GM18870 (cell line): ENCODE measurements around the gene BZW1.
A peak's percentile ranks its signal among the peaks of the same experiment; 100 is the strongest.

Experiments used
- ATAC-seq: cut with Tn5 transposase; IDR thresholded peaks from one replicate; pipeline ENCODE4 v1.9.1; 2021; ENCODE audit warnings: moderate library complexity; ENCODE audit not compliant: unreplicated experiment

The BZW1 gene

DNA sequence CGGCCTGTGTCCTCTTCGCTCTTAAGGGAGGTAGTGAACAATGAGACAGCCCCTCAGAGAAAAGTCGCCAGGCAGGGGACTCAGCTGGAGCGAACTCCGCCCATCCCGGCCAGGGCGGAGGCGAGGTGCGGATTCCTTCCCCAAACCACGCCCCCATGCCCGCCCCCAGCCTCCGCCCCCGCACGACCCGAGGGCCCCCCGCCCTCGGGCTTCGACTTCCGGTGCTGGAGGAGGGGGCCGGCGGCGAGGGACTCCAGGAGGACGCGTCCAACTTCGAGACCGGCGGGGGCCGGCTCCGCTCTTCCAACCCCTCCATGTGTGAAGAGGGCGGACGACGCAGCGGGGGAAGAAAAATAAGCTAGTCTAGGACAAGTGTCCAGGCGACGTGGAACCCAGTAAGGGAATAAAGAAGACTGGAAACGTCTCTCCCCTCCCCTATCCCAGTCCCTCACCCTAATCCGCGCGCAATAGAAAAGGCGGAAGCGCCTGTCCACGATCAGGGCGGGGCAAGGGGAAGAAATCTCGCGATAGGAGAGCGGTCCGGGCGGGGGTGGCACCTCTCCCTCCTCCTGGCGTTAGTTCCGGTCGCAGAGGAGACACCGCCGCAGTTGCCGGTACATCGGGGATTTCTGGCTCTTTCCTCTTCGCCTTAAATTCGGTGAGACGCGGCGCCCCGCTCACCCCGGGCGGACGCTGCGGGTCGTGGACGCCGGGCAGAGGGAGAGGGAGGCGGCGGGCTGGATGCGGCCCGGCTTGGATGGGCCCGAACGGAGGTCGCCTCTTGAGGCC is at the start of gene BZW1:
Gene BZW1 (plus strand): TSS at position 578 of the 789 bp plus-strand sequence. CDS start 1,308 bp downstream, outside the sequence.
- peak; percentile 51 for ATAC-seq

DNA sequence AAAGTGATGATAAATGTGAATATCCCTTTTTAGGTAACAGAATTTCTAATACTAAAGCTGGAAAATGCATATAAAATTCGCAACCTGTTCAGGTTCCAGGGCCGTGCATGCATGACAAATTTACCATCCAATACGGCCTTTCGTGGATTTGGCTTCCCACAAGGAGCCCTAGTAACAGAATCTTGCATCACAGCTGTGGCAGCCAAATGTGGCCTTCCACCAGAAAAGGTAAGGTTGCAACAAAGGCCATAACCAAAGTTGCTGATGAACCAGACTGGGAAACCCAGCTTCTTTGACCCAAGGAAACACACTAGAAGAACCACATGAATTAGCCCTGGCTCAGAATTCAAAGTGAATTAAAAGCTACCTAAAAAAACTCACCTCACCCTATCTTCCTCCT is 49.6 kb upstream of the BZW1 start:
- no peak for ATAC-seq

GRCh38 chr2:200763422-200763821 is 48.3 kb upstream of the BZW1 start:
- no peak for ATAC-seq

- peak; percentile 74 for ATAC-seq
Measured at GRCh38 chr2:200765139-200765951, 46.4 kb upstream of the BZW1 start.

DNA sequence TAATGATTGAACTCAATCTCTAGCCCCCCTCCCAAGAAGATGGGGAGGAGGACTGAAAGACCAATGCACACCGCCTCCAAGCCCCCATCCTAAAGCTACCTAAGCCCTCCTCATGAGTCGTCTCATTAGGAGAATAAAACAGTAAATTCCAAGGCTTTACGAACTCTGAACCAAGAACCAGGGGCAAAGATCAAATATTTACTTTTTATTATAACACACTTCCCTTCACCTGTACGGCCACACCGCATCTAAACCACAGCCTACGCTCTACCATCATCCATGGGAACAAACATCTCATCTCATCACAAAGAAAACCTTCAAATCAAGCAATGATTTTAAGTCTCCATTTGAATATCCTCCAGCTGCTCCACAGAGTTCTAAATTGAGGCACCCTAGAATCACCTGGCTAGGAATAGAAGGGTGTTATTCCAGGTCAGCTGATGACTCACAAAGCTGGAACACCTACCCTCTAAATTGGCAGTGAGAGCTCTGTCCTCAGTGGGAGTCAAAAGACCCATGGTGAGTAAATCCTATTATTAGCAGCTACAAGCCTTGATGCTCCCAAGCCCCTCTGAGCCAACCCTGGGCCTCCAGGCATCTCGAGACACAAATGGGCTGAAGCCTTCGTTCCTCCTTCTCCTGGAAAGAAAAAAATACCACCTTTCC is 45.6 kb upstream of the BZW1 start:
- ATAC-seq = no peak

DNA sequence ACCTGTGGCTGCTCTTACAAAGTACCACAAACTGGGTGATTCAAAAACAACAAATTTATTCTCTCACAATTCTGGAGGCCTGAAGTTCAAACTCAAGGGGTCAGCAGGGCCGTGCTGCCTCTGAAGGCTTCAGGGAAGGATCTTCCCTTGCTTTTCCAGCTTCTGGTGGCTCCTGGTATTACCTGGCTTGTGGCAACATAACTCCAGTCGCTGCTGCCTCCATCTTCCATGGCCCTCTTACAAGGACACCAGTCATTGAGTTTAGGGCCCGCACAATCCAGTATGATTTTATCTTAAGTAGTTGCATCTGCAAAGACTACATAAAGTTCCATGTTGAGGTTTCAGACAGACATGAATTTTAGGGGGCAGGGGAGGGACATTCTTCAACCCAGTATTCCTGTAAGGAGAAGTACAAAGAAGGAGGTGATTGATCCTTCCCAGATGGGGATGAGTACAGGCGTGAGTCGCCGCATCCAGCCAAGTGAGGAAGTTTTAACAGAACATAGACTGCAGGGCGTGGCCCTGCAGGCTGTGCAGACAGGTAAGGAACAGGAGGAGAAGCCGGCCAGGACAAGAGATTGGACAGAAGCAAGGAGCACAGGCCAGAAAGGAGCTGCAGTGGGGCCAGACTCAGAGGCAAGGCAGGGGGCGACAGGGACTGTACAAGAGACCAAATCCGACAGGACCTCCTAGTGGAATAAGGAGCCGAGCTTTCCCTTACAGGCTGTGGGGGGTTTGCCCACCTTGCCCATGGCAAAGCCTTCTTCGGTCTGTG is 44.4 kb upstream of the BZW1 start:
- no peak for ATAC-seq

GRCh38 chr2:200770847-200771246 is 40.9 kb upstream of the BZW1 start:
- no peak for ATAC-seq

DNA sequence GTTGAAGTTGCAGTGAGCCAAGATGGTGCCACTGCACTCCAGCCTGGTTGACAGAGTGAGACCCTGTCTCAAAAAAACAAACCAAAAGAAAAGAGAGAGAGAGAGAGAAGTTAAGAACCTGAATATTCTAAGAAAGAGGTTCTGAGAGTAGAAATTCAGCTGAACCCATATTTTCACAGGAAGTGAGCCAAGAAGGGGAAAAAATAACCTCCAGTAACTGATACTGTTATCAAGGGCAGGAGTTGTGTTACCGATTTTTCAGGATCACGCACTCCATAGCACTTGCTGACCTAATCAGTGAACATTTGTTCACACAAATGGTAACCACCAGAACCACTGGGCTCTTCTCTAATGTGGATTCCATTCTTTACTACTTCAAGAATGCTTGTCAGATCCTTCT is 39.1 kb upstream of the BZW1 start:
- no peak for ATAC-seq

GRCh38 chr2:200773083-200773482 is 38.6 kb upstream of the BZW1 start:
- no peak for ATAC-seq

GRCh38 chr2:200774920-200775319 is 36.8 kb upstream of the BZW1 start:
- no peak for ATAC-seq

- ATAC-seq = no peak
Measured at GRCh38 chr2:200777275-200777674, 34.4 kb upstream of the BZW1 start.

DNA sequence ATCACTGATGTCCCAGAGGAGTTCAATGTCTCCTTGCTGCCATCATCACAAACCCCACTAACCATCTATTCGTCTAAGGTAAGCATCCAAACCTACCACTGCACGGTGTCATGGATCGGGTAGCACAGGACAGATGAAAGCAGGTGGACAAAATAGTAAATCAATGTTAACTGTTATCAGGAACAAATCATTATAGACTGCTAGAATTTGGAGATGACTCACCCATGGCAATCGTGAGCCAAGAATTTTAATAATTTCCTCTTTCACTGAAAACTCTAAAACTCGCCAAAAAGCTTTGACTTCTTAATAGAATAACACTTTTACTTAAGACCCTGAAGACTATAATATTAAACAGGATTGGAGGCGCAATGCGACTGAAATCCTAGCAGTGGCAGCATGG is 33.7 kb upstream of the BZW1 start:
- ATAC-seq = no peak

GRCh38 chr2:200779214-200779613 is 32.5 kb upstream of the BZW1 start:
- ATAC-seq = no peak

DNA sequence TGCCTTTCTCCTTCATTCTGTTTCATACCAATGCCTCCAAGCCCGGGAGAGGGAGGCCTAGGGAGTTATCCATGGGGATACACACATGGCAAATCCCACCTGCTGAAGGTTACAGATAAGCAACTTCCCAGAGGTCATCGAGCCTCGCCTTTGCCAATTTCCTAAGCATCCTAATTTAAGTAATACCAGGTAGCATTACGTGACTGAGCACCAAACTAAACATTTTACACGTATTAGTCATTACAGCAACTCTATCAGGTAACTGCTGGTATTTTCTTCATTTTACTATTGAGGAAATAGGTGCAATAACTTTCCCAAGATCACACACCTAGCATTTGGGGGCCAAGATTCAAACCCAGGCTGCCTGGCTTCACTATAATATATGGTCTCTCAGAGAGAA is 30.1 kb upstream of the BZW1 start:
- ATAC-seq = no peak

DNA sequence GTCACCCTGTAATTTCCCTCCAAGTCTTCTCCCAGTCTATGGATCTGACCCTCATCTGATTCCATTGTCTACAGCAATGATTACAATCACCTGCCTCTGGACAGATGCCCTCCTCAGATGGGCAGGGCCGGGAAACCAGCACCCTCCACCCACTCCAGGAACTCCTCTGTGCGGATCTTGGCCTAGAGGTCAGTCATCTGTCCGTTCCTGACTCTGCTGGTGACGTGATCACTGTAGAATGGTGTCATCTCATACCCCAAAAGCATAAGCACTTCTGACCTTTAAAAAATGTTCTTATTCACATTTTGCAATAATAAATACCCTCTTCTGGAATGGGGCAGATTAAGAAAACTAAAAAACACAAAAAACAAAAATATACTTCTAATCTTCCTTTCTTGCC is 29.5 kb upstream of the BZW1 start:
- ATAC-seq = no peak

- no peak for ATAC-seq
Measured at GRCh38 chr2:200784215-200784614, 27.5 kb upstream of the BZW1 start.

DNA sequence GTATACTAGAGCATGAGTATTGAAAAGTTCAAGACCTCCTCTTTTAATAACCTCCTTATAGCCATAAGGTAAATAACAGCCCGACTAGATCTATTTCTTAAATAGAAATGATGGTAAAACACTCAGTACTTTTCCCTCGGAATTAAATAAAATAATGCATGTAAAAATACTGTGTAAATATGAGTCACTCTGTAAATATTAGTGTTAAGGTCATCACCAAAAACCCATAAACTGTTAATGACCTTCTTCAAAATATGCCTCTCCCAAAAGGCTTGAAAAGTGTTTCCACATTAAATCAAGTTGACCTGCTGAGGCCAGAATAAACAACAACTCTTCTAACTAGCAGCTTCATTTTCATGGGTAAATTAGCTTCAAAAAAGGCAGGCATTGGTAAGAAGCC is 25.3 kb upstream of the BZW1 start:
- ATAC-seq = no peak

DNA sequence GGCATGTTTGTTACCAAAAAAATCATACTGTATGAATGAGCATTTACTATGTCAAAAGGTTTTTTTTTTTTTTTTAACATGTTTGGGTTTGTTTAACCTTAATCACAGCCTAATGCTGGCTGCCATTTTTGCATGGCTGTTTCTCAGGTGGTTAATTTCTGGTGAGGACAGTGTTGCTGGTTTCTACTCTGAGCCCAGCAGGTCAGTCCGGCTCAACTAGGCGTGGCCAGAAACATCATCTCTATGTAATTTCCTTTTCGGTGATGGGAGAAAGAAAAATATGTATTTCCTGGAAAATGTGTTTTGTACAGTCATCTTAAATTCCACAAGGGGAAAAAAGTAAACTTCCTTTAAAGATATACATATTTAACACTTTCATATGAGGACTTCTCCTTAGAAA is 24.9 kb upstream of the BZW1 start:
- no peak for ATAC-seq

DNA sequence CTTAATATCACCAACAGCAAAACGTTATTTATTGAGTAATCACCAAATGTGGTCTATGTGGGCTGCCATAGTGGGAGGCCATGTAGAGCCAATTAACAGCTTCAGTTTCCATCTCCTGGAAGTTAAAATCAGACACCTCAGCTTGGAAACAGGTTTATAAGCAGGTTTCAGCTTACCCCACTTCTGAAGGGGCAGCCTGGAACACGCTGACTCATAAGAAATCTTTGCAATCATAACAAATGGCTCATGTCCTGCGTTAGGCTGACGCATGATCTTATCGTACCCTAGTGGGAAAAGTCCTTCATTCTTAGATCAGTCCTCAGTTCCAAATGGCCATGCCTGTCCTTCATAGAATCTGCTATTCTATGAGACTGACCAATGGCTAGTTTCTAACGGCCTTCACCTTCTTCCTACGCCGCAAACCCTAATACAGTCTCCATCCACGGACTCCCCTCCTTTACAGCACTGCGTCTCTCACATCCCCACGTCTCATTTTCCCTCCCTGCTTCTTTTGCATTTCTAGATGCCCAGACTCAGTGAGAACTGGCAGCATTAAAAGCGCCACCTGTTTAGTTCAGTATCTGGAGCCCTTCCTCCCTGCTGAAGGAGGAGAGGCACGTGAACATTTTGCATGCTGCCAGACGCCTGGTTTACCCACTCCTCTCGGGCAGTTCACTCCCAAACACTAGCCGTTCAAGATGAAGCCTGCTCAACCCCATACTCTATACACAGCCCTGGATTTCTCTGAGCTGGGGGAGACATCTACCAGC is 24.2 kb upstream of the BZW1 start:
- no peak for ATAC-seq

- ATAC-seq = no peak
Measured at GRCh38 chr2:200788121-200788718, 23.5 kb upstream of the BZW1 start.
